HG03378 (cell line): ENCODE measurements around the gene AARS2.
"Not testable (repeated sequence)": the region's sequence is repeated elsewhere in the genome, so short reads cannot be mapped to it uniquely, and the experiment has no call there.

Experiments used
- ATAC-seq: cut with Tn5 transposase; IDR thresholded peaks from one replicate; pipeline ENCODE4 v1.9.1; 2021; ENCODE audit warnings: mild to moderate bottlenecking, moderate library complexity; ENCODE audit not compliant: unreplicated experiment

The AARS2 gene

GRCh38 chr6:44312901-44313788 lies at the start of gene AARS2:
TSS of gene AARS2 (minus strand) at chr6:44313347. CDS start at chr6:44313323, 24 bp downstream.
- peak; percentile 93 for ATAC-seq

GRCh38 chr6:44361947-44362346 lies 48.8 kb upstream of the AARS2 start:
- no peak for ATAC-seq

- ATAC-seq: no peak
Measured at GRCh38 chr6:44359973-44360372, 46.8 kb upstream of the AARS2 start.

GRCh38 chr6:44356487-44356886 lies 43.3 kb upstream of the AARS2 start:
- no peak for ATAC-seq

- ATAC-seq: no peak
Measured at GRCh38 chr6:44355640-44356039, 42.5 kb upstream of the AARS2 start.

- ATAC-seq: no peak
Measured at GRCh38 chr6:44353336-44353735, 40.2 kb upstream of the AARS2 start.

- no peak for ATAC-seq
Measured at GRCh38 chr6:44352259-44352658, 39.1 kb upstream of the AARS2 start.

- not testable (repeated sequence) for ATAC-seq
Measured at GRCh38 chr6:44350650-44350994, 37.5 kb upstream of the AARS2 start.

- no peak for ATAC-seq
Measured at GRCh38 chr6:44349904-44350649, 36.9 kb upstream of the AARS2 start.

GRCh38 chr6:44346818-44347217 lies 33.7 kb upstream of the AARS2 start:
- not testable (repeated sequence) for ATAC-seq

GRCh38 chr6:44342489-44342888 lies 29.3 kb upstream of the AARS2 start, which contains the start of gene SPATS1:
TSS of gene SPATS1 (plus strand) at chr6:44342650. CDS start at chr6:44343096, 446 bp downstream.
- ATAC-seq: no peak

- ATAC-seq: no peak
Measured at GRCh38 chr6:44342052-44342451, 28.9 kb upstream of the AARS2 start.

GRCh38 chr6:44341095-44341890 lies 28.1 kb upstream of the AARS2 start:
- no peak for ATAC-seq

GRCh38 chr6:44339763-44340625 lies 26.8 kb upstream of the AARS2 start:
- ATAC-seq: no peak

- no peak for ATAC-seq
Measured at GRCh38 chr6:44339301-44339700, 26.2 kb upstream of the AARS2 start.

- ATAC-seq: peak; percentile 75
Measured at GRCh38 chr6:44338228-44339122, 25.3 kb upstream of the AARS2 start.

- no peak for ATAC-seq
Measured at GRCh38 chr6:44335631-44336030, 22.5 kb upstream of the AARS2 start.

GRCh38 chr6:44333942-44334341 lies 20.8 kb upstream of the AARS2 start:
- no peak for ATAC-seq

GRCh38 chr6:44333273-44333919 lies 20.2 kb upstream of the AARS2 start:
- no peak for ATAC-seq
